Stomach (tissue), 4 donors: Measurements from ENCODE around the gene ANKRD13C.

Experiments
- EP300 ChIP-seq: sonication (generic); formaldehyde crosslinking; IDR thresholded peaks from one replicate; pipeline ENCODE4 v1.6.1; 2017; ENCODE audit warnings: antibody characterized with exemption
- POLR2A ChIP-seq, 4 donors: fragments of 450-650 bp; IDR thresholded peaks; one replicate each; pipeline ENCODE4 v1.6.1; 2016; ENCODE audit warnings: antibody characterized with exemption in 4 of 4, control low read depth in 2 of 4, mild to moderate bottlenecking in 1 of 4, moderate library complexity in 1 of 4
- POLR2AphosphoS5 ChIP-seq, 3 donors: sonication (generic); formaldehyde crosslinking; IDR thresholded peaks; one replicate each; pipeline ENCODE4 v1.6.1; 2016; ENCODE audit warnings: antibody characterized with exemption in 3 of 3
- TF ChIP-seq, protein P1 (sequence below), 7 experiments: fragments of 450-650 bp in 4 of 7; fragments of 200-600 bp in 3 of 7; sonication (generic) in 3 of 7; IDR thresholded peaks; one replicate each; pipeline ENCODE4 v1.5.1; 2016 to 2019; ENCODE audit warnings: antibody characterized with exemption in 7 of 7, control low read depth in 2 of 7, mild to moderate bottlenecking in 1 of 7

DNA sequence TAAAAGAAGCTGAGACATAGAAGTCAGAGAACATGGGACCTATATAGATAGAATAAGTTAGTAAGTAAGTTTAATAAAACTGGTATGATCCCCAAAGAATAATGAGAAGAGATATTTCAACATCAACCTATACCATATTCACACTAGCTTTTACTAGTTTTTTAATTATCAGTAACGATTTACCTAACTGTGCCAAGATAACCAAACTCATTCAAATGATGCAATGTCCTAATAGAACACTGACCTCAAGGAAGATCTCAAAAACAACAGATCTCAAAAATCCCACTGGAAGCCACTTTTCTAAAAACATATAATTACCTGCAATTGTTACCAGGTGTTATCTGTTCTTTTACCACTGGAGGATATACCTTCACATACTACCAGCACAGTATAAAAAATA, 38.7 kb downstream of the ANKRD13C start:
- TF ChIP-seq, protein P1, sequence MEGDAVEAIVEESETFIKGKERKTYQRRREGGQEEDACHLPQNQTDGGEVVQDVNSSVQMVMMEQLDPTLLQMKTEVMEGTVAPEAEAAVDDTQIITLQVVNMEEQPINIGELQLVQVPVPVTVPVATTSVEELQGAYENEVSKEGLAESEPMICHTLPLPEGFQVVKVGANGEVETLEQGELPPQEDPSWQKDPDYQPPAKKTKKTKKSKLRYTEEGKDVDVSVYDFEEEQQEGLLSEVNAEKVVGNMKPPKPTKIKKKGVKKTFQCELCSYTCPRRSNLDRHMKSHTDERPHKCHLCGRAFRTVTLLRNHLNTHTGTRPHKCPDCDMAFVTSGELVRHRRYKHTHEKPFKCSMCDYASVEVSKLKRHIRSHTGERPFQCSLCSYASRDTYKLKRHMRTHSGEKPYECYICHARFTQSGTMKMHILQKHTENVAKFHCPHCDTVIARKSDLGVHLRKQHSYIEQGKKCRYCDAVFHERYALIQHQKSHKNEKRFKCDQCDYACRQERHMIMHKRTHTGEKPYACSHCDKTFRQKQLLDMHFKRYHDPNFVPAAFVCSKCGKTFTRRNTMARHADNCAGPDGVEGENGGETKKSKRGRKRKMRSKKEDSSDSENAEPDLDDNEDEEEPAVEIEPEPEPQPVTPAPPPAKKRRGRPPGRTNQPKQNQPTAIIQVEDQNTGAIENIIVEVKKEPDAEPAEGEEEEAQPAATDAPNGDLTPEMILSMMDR (IDR thresholded peaks at IDR 0.05) = no peak
- no peak for TF ChIP-seq POLR2AphosphoS5 (IDR thresholded peaks at IDR 0.05)
- TF ChIP-seq POLR2A (IDR thresholded peaks at IDR 0.05) = no peak
- no peak for TF ChIP-seq EP300
